Loucy (cell line): ENCODE measurements around the gene CLEC16A.

ENCODE experiments used
- EZH2phosphoT487 ChIP-seq: fragments of 200-600 bp; IDR thresholded peaks from 2 replicates; pipeline ENCODE4 v1.6.1; 2018; ENCODE audit warnings: antibody characterized with exemption, mild to moderate bottlenecking, moderate library complexity, borderline replicate concordance
- TF ChIP-seq, protein P1 (sequence below): fragments of 200-600 bp; sonication (generic); conservative IDR thresholded peaks from 2 replicates; pipeline ENCODE4 v1.5.1; 2014; ENCODE audit warnings: mild to moderate bottlenecking, antibody characterized with exemption, low read length

DNA sequence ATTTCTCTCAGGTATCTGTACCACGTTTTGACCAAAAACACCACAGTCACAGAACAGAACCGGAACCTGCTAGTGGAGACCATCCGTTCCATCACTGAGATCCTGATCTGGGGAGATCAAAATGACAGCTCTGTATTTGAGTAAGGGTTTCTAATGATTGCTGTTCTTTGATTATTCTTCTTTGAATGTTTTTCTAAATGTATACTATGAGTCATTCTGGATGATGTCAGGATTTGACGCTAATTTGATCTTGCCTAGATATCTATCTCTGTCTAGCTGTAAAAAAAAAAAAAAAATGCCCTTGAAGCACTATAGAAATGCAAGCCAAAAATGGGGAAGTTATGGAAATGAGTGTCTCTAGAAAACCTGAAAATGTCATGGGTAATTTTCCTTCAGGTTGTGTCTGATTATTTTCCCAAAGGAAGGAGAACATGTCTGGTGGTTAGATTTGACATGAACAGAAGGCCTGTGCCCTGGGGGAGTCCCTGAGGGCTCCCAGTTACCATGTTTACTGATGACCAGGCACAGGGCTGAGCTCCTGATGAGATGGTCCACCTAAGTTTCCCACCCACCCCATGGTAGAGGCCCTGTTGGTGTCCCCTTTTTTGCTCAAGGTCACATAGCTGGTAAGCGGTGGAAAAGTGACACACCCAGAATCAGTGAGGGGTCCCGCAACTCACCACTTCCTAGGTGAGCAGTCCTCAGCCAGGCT lies 13.6 kb downstream of the CLEC16A start:
- no peak for TF ChIP-seq EZH2phosphoT487
- TF ChIP-seq, protein P1, sequence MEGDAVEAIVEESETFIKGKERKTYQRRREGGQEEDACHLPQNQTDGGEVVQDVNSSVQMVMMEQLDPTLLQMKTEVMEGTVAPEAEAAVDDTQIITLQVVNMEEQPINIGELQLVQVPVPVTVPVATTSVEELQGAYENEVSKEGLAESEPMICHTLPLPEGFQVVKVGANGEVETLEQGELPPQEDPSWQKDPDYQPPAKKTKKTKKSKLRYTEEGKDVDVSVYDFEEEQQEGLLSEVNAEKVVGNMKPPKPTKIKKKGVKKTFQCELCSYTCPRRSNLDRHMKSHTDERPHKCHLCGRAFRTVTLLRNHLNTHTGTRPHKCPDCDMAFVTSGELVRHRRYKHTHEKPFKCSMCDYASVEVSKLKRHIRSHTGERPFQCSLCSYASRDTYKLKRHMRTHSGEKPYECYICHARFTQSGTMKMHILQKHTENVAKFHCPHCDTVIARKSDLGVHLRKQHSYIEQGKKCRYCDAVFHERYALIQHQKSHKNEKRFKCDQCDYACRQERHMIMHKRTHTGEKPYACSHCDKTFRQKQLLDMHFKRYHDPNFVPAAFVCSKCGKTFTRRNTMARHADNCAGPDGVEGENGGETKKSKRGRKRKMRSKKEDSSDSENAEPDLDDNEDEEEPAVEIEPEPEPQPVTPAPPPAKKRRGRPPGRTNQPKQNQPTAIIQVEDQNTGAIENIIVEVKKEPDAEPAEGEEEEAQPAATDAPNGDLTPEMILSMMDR, result no peak
